KG1 (cell line): ENCODE measurements around the gene CUTC.

ENCODE experiments used
- DNase-seq: peaks from one replicate; lab custom pipeline; 2025; lab: John Stamatoyannopoulos, UW

Gene CUTC

DNA sequence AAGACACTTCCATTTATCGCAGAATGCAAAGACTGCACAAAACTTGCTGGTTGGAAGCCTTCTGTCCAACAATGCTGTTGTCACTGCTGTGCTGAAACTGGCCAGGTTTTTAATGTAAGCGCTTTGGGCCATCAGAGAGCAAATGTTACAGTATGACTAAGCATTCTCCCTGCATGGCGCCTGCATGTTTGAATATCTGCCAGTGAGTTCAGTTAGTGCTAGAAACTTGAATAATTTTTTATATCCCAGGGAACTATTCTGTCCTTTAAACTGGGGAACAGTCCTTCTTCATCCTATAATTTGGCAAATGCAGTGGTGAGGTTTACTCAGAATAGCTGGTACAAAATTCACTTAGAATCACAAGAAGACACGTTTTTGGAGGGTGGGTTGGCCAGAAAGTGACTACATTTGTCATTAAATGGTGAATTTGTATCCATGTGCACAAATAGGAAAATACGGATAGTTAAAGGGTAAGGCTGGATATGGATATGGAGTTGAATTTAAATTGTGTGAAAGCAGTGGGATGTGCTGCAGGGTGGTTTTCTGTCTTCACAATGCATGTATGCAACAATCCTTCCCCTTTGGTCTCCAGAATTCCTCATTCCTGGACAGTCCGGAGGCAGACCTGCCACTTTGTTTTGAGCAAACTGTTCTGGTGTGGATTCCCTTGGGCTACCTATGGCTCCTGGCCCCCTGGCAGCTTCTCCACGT is 52.1 kb downstream of the CUTC start:
- DNase-seq, result no peak

DNA sequence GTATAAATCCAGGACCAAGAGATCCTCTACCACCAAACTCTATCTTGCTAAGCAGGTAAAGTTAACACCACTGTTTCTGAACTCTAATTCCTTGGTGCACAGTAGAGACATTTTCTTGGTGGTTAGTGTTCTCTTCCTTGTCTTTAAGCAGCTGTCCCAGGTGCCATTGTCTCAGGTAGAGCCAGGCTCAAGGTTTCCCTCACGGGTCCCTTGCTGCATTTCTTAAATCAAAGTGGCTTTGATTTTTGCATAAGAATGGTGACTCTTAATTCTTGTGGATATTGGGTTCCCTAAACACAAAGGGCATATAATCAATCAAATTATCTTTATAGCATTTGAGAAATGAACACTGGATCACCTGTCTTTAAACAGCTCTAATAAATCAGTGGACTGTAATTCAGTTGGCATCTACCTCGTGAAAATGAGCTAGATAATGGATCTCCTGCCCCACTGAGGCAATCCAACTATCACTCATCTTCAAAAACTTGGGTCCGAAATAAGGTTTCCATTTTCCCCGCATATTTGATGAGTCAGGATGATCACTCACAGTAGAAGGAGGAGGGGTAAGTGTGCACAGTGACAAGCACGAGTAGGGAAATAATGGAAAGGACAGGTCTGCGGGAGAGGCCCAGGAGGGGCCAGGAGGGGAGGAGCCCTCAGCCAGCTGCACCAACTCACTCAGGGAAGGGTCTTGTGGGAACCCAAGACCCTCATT is 52.9 kb downstream of the CUTC start:
- DNase-seq, result no peak

- DNase-seq, result no peak
Observed at GRCh38 chr10:99785646-99786045, 53.6 kb downstream of the CUTC start.

GRCh38 chr10:99787311-99787710 is 55.3 kb downstream of the CUTC start:
- DNase-seq, result no peak

DNA sequence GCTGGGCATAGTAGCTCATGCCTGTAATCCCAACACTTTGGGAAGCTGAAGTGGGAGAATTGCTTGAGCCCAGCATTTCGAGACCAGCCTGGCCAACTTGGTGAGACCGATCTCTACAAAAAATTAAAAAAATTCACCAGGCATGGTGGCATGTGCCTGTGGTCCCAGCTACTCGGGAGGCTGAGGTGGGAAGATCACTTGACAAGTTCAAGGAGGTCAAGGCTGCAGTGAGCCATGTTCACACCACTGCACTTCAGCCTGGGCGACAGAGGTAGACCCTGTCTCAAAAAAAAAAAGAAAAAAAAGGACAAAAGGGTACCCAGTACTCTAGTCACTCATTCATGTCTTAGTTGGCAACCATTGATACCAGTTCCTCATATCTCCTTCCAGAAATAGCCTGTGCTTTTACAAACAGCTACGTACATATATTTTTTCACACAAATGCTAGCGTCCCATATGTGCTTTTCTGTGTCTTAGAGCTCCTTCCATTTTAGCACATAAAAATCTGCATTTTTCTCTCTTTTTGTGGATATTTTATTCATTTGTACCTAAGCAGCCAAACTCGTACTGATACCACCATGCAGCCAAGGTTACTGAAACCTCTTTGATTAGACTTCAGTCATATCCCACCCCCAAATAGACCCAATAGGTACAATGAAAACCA is 55.9 kb downstream of the CUTC start:
- no peak for DNase-seq

DNA sequence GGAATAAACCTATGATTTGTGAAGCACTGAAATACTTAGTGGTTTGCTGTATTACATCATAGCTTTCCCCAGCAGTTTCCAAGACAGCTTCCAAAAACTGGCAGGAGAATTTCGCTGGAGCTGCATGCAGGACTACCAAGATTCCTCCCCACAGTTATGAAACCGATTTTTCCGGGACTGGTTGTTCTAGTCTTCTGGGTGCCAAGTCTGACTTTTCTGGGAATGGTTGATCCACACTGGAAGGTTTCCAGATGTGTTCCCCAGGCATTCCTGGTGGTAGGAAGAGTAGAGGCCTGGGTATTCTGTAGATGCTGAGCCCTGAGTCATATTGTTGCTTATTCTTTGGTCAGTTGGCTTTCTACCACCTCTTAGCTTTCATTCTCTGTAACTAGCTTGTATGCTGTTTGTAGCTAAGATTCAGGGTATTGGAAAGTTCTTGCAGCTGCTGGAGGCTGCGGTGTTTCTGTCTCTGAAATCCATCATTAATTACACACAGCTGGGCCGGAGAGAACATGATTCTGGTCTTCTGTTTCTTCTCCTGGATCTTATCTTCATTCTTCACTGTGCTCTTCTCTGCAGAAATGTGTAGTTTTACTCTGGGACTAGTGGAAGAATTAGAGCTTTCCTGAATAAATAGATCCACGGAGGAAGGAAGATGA is 56.7 kb downstream of the CUTC start:
- DNase-seq, result no peak

DNA sequence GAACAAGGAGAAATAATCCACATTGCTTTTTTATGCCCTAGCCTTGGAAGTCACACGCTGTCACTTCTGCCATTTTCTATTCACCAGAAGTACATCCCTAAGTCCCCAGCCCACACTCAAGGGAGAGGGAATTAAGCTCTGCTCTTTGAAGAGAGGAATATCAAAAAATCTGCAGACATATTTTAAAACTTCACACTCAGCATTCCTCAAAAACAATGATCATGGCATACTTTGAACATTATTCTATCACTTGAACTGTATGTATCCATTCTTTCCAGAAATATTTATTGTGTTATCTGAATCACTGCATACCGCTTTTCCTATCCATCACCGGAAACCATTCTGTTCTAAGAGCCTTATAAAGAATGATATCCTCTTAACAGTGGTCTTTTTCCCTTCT is 59.8 kb downstream of the CUTC start:
- DNase-seq, result no peak

- DNase-seq, result no peak
Observed at GRCh38 chr10:99793819-99794218, 61.8 kb downstream of the CUTC start.

GRCh38 chr10:99796928-99797327 is 64.9 kb downstream of the CUTC start:
- DNase-seq, result no peak

GRCh38 chr10:99798031-99798430 is 66.0 kb downstream of the CUTC start:
- no peak for DNase-seq

DNA sequence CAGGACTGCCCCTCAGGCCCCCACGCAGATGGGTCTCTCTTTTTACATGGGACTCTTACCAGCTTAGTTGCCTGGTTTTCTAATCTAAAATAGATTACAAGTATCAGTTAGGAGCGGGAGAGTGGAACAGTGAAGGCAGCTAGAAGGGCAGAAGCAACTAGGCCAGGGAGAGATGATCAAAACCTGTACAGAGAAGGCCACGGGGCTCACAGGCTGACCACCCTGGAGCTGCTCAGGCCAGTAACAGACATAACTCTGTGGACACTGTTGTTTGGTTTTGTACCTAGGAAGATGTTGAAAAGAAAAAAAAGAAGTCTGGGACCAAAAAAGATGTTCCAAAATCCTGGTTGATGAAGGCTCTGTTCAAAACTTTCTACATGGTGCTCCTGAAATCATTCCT is 66.9 kb downstream of the CUTC start:
- no peak for DNase-seq

DNA sequence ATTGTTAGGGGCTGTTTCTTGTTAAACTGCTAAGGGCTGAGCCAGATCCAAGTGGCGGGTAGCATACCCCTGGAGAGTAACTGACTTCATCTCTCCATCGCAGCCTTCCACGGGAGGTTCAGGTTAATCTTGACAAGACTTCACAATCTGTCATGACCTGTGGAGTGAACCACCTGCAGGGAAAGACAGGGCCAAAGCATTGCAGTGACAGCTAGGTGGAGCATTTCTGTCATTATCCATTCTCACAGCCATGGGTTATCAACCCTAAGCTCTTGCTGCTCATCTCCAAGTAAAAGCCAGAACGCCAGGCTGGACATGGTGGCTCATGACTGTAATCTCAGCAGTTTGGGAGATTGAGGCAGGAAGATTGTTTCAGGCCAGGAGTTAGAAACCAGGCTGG is 67.6 kb downstream of the CUTC start:
- DNase-seq, result no peak

DNA sequence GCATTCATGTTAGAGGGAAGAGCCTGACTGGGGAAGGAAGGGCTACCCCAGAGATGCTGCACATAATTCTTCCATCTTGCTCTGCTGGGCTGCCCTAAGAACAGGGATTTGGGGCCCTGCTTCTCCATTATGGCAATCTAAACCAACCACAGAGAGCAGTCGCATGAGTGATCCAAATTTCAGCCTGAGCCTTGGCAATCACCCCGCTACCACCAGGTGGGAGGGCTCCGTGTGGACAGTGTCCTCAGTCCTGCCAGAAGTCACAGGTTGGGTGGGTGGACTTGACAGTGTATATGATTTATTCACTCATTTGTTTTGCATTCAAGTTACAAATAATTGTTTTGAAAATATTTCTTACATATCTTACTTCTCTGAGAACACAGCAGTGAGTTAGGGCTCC is 72.4 kb downstream of the CUTC start:
- DNase-seq, result no peak

DNA sequence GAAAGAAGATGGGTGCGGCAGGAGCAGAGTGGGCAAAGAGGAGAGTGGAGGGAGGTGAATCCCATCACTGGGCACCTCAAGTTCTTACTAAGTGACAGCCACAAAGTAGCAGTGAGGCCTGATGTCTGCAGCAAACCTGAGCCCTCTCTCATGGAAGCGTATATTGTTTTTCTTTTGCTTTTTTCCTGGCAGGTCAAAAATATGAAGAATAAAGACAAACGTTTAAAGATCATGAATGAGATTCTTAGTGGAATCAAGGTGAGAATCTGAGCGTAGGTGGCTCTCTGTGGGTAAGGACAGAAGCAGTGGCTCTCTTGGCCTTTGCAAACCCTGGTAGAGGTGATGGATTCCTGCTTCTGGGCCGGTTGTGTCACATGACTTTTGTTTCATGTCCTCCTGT is 73.2 kb downstream of the CUTC start:
- no peak for DNase-seq
